GM19328 (cell line): ENCODE results near the gene CREBL2.
"Not testable (repeated sequence)": the region's sequence is repeated elsewhere in the genome, so short reads cannot be mapped to it uniquely, and the experiment has no call there.

Experiments
- ATAC-seq: cut with Tn5 transposase; IDR thresholded peaks from one replicate; pipeline ENCODE4 v1.9.1; 2021; ENCODE audit warnings: mild to moderate bottlenecking, moderate library complexity; ENCODE audit not compliant: unreplicated experiment

CREBL2 gene, protein sequence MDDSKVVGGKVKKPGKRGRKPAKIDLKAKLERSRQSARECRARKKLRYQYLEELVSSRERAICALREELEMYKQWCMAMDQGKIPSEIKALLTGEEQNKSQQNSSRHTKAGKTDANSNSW

DNA sequence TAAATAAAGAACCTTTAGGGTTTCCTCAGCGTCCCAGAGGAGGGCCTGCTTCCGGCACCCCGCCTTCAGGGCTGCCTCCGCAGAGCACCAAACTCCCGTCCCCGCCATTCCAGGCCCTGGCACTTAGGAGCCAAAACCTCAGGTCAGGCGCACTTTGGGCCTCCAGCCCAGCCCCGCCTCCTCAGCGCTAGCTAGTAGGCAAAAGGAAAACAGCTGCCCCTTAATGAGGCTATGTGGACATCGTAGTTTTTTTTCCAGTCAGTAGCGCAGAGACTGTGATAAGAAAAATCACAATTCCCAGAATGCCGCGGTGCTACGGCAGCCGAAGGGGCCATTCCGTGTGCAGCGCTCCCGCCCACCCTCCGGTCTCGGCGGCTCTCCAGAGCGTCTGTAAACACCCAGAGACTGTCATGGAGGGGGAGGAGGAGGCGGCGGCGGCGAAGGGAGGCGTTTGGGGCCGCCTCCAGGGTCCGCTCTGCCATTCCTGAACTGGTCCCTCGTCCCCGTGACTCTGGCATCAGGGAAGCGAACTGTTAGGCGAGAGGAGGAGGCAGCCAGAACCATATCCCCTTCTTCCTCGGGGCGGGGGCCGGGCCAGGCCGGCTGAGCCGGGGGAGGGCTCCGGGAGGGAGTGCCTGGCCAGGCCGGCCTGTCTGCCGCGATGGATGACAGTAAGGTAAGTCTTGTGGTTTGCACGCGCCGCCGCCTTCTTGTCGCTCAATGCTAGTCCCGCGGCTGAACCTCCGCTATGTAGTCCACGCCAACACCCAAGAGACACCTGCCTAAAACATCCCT, at the start of gene CREBL2:
Gene CREBL2 (plus strand): TSS at position 365 of the 795 bp plus-strand sequence. CDS start 297 bp downstream, at position 662.
- peak; percentile 69 for ATAC-seq

DNA sequence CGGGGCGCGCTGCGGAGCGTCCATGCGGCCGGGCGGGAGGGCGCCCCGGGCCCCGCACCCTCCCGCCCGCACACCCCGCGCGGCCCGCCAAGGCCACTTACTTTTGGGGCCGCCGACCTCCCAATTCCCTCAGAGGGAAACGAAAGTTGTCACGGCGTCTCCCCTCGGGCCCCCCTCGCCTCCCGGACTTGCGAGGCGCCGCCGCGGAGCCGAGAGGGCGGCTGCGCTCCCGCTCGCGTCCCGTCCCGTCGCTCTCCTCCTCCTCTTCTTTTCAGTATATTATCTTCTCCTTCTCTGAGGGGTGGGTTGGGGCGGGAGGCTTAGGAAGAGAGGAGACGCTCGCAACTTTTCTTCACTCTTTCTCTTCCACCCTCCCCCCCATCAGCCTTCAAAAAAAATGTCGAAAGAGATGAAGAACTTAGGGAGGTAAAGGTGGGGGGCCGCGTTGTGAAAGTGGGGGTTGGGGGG, 49.6 kb upstream of the CREBL2 start:
- ATAC-seq, result no peak

DNA sequence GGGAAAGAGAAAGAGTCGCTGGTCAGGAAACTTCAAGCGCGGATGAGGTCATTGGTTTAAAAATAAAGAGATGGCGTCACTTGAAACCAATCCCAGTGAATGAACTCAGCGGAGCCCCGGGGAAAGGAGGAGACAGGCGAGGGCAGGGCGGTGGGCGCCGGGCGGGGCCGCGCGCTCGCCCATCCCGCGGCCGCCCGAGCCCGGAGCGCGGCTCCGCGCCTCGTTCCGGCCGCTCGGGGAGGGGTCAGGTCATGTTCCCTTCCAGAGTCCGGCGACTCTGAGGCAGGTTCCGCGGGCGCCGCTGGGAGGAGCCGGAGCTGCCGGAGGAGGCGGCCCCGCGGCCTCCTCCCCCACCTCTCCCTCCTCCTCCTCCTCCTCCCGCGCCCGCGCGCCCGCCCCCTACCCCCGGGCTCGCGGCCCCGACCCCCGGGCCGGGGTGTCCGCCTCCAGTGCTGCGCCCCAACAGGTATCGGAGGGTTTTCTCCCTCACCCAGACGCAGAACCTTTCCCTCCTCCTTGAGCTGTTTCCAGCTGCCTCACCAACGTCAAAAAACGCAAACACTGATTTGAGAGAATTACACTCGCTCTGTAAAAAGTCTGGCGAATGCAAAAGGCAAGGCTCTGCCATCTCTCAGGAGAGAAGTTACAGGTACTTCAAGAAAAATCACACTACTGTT, 49.0 kb upstream of the CREBL2 start, which contains the start of gene DUSP16:
Gene DUSP16 (minus strand): TSS at position 279 of the 677 bp plus-strand sequence. CDS start 41,765 bp downstream, outside the sequence.
- ATAC-seq, result peak; percentile 58

DNA sequence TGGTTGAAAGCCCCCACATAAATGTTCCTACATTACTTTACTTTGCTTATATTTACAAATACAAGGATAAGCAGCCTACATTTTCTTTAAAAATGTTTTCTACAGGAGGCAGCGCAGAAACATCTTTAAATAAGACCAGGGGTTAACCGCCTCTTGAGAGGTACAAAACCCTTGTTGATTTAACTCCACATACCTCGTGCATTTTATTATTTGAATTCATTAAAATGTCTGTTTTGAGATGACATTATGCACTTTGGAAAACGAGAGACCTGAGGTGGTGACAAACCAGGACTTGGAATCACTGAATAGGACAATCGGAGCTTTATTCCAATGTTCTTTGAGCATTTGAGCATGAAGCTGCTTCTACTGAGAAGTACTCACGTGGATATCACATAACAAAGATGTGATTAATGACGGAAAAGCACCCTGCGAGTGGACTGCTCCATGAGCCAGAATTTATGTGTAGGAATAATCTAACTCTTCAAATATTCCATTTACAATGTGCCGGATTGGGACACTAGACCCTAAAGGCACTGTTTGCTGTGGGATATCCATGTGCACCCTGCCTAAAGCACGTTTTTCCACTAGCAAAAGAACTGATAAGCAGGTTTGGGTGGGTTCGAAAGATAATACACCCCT, 48.3 kb upstream of the CREBL2 start:
- ATAC-seq, result no peak

DNA sequence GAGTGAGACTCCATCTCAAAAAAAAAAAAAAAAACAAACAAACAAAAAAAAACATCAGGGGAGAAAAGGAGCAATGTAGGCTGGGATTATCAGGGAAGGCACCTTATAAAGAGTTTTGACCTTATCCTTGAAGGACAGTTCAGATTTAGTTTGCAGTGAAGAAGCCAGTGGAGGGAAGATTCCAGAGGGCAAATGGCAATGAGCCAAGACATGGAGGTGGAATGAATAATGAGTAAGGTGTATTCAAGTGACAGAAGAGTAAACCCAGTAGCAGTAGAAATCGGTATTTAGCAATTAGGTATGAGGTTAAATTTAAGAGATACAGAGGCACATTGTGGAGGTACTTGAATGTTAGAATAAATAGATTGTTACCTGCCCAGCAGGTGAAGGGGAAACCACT, 46.8 kb upstream of the CREBL2 start:
- no peak for ATAC-seq

DNA sequence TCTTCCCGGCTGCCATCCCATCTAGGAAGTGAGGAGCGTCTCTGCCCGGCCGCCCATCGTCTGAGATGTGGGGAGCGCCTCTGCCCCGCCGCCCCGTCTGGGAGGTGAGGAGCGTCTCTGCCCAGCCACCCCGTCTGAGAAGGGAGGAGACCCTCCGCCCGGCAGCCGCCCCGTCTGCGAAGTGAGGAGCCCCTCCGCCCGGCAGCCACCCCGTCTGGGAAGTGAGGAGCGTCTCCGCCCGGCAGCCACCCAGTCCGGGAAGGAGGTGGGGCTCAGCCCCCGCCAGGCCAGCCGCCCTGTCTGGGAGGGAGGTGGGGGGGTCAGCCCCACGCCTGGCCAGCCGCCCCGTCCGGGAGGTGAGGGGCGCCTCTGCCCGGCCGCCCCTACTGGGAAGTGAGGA, 45.7 kb upstream of the CREBL2 start:
- ATAC-seq, result not testable (repeated sequence)

DNA sequence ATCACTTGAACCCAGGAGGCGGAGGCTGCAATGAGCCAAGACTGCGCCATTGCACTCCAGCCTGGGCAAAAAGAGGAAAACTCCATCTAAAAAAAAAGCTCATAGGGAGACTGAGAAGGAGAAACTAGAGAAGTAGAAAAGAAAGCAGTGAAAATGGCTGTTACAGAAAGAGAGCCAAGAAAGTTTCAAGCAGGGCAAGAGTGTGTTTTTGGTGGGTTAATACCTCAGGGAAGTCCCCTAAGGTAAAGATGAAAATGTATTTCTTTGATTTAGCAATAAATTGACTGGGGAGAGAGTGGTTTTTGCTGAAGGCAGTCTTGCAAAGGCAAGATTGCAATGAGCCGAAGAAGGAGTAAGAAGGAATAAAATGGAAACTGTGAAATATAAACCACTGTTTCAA, 39.0 kb upstream of the CREBL2 start:
- no peak for ATAC-seq

DNA sequence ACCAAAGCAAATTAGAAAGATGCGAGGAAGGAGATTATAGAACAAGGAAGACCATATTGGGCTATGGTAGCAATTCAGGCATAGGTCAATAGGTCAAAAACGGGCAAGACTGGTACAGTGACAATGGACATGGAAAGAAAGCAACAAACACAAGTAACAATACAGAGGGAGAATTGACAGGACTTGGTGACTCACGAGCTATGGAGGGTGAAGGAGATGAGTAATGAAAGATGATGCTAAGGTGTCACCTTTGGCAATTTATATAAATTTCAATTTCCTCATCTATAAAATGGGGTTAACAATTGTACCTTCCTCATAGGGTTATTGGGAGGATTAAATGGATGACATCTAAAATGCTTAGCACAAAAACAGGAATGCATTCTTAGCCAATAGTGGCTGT, 33.9 kb upstream of the CREBL2 start:
- no peak for ATAC-seq

DNA sequence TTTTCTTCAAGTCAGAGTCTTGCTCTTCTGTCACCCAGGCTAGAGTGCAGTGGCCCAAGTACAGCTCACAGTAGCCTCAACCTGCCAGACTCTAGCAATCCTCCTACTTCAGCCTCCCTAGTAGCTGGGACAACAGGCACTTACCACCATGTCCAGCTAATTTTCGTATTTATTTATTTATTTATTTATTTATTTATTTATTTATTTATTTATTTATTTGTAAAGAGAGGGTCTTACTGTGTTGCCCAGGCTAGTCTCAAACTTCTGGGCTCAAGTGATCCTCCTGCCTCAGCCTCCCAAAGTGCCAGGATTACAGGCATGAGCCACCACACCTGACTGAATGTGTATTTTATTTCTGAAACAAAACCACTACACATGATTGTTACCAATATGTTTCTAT, 31.0 kb upstream of the CREBL2 start:
- not testable (repeated sequence) for ATAC-seq

DNA sequence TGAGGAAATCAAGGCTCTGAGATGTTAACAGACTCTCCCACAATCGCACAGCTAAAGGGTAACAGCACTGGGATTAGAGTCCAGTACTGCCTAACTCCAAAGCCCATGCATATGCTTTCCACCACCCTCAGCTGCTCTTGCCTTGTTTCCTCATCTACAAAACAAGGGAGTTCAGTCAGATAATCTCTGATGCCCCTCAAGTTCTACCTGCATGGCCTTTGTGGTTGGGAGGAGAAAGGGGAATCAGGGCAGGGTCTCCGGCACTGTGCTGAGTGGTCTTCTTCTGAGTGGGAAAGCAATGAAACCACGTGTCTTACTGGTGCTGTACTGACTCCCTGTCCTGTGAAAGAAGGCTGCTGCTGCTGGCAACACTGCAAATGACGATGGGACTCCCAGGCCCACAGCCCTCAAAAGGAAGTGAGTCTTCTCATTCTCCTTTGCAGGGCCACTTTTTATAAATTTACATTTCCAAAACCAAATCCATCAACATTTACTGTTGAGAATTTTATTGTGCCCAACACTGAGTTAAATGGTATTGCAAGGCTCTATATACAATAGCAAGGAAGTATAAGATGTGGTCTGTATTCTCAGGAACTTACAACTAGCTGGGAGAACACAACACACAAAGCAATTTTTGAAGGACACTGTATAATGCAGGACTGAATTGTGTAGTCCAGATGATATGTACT, 29.3 kb upstream of the CREBL2 start:
- ATAC-seq, result peak; percentile 33

DNA sequence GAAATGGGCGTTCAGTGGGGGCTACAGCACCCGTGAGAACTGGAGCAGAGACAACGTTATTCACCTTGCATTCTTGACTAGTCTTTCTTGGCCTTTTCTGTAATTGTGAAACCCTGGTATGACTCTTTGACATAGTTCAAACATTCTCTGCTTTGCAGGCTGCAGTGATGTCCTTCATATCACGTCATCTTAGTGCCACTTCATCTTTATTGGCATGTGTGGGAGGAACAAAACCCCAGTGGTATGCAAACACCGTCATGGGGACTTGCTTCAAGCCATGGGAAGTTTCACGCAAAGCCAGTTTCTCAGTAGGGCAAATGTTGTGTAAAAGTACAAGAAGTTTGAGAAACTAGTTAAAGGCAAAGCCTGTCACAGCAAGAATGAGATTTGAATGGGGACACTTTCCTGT, 28.8 kb upstream of the CREBL2 start:
- peak; percentile 81 for ATAC-seq

DNA sequence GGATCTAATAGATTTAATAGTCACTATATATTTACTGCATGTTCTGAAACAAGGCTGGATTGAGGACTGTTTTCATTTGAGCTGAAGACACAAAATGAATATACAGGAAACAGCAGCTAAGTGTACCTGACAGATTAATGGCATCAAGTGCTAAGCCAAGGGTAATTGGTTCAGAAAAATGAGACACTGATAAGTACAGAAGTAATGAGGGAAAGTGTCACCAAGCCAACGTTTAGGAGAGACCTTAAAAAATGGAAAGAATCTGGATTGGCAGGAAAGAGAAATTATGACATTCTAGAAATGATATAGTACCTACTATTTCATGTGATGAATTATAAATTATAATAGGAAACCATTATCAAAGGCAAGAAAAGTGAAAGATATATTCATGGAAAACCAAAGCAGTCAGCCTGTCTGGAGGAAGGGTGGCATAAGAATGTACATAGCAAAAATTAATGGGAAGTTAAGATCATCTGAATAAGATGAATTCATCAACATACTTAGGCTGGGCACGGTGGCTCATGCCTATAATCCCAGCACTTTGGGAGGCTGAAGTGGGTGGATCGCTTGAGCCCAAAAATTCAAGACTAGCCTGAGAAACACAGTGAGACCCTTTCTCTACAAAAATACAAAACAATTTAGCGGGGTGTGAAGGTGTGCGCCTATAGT, 28.0 kb upstream of the CREBL2 start:
- no peak for ATAC-seq

DNA sequence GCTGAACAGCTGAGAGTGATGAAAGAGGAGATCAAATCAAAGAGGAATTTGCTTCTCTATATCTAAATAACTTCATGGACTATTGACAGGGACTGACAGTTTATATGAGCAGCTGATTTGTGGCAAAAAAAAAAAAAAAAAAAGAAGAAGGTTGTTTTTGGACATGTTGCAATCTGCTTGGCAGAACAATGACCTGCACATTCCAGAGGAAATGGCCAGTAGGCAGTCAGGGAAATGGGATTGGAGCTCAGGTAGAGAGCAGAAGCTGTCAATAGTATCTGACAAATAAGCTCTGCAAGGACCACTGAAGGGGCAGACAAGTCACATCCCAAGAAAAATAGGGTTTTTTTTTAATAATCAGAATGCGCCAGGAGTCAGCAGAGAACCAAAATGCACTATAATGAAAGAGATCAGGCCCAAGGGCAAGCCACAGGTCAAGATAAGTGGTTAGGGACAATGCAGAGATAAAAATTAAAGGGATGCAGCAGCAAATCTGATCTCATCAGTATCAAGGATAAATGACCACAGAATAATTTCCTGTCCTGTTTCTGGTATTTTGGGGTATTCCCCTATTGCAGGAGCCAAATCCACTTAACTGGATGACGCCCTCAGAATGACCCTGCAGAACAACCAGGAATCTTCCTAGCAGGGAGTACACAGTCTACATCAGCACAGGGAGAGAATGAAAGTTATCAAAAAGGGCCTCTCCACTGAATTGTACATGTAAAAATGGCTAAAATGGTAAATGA, 26.4 kb upstream of the CREBL2 start:
- no peak for ATAC-seq

DNA sequence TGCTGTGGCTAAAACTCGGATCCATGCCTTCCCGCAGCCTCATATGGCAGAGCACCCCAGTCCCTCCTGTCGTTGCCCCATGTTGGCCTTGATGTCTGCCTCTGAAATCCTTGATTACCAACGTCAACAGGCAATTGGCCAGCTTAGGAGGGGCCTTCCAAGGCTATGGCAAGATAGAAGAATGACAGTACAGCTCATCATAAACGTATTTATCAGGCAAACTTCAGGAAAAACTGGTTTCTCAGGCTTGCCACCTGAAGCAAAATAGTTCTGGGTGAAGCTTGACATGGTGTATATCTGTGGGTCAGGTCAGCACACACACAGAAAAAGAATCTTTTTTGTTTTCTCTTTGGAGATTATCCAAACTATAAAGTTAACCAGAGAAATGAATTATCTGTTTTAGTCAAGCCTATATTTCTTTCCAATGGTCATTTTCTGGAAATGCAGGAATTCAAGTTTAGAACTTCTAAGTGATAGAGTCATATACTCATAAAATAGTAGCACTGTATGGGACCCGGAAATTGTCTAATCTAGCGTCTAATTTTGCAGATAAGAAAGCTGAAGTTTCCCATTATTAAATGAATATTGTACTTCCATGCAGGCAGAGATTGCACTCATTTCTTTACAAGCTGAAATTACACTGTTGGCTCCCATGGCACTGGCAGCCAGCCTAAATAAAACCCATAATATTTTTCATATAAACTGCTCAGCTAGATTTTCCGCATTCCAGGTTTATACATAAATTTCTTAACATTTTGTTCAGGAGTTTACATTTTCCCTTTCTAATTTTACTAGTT, 24.6 kb upstream of the CREBL2 start:
- ATAC-seq, result no peak

DNA sequence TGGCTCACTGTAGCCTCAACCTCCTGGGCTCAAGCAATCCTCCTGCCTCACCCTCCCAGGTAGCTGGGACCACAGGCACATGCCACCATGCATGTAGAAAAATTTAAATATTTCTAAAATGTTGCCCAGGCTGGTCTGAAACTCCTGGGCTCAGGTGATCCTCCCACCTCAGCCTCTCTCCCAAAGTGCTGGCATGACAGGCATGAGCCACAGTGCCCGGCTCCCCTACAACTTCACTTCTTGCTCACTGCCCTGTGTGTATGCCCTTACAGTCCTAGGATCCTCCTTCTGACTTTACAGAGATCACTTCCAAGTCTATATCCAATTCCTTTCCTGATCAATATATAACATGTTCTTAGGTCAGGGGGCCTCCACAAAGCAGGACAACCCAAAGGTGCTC, 23.8 kb upstream of the CREBL2 start:
- no peak for ATAC-seq

DNA sequence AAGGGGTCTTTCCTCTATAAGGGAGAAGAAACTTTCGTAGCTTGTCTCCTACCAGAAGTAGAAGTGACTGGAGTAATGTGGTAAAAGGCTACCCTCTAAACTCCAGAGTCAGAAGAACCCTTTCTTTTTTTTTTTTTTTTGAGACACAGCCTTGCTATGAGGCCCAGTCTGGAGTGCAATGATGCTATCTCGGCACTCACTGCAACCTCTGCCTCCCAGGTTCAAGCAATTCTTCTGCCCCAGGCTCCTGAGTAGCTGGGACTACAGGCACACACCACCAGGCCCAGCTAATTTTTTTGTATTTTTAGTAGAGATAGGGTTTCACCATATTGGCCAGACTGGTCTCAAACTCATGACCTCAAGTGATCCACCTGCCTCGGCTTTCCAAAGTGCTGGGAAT, 23.2 kb upstream of the CREBL2 start:
- not testable (repeated sequence) for ATAC-seq

DNA sequence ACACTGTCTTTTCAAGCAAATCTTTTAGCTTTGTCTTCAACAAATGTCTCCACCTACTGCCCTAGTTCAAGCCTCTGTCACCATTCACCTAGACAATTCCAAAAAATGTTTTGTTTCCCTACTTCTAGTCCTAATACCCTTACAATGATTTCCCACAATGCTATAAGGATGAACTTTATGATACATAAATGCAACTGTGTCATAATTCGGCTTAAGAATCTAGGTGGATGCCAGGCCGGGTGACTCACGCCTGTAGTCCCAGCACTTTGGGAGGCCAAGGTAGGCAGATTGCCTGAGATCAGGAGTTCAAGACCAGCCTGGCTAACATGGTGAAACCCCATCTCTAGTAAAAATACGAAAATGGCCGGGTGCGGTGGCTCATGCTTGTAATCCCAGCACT, 20.7 kb upstream of the CREBL2 start:
- ATAC-seq, result no peak

DNA sequence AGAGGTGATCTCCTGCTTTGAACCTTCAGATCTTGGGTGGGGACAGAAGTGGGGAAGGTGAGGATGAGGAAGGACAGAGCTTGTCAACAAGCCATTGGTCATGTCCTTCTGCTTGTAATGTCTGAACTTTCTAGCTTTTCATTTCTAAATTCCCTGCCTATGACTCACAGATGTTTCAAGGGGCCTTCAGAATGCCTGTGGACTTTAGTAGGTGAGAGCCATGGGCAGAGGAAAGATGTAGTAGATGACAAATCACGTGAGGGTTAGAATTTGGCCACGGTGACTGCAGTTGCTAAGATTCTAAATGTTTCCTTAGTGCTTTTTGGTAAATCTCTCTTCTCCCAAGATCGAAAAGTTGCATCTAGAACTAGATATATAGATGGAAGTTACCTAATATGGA, 18.7 kb upstream of the CREBL2 start:
- no peak for ATAC-seq

DNA sequence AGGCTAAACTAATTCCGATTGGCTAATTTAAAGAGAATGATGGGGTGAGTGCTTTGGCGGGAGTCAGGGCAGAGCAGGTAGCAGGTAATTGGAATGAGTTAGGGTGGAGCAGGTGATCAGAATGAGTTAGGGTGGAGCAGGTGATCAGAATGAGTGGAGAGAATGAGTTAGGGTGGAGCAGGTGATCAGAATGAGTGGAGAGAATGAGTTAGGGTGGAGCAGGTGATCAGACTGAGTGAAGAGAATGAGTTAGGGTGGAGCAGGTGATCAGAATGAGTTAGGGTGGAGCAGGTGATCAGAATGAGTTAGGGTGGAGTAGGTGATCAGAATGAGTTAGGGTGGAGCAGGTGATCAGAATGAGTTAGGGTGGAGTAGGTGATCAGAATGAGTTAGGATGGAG, 15.7 kb upstream of the CREBL2 start:
- ATAC-seq, result not testable (repeated sequence)
